Measurements from ENCODE around the gene RGS3.

GRCh38 chr9:113606510-113606909, 143.0 kb downstream of the RGS3 start:
- no peak for TF ChIP-seq POLR2A (IDR thresholded peaks at IDR 0.05)
- TF ChIP-seq, protein P1, sequence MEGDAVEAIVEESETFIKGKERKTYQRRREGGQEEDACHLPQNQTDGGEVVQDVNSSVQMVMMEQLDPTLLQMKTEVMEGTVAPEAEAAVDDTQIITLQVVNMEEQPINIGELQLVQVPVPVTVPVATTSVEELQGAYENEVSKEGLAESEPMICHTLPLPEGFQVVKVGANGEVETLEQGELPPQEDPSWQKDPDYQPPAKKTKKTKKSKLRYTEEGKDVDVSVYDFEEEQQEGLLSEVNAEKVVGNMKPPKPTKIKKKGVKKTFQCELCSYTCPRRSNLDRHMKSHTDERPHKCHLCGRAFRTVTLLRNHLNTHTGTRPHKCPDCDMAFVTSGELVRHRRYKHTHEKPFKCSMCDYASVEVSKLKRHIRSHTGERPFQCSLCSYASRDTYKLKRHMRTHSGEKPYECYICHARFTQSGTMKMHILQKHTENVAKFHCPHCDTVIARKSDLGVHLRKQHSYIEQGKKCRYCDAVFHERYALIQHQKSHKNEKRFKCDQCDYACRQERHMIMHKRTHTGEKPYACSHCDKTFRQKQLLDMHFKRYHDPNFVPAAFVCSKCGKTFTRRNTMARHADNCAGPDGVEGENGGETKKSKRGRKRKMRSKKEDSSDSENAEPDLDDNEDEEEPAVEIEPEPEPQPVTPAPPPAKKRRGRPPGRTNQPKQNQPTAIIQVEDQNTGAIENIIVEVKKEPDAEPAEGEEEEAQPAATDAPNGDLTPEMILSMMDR (IDR thresholded peaks at IDR 0.05) = no peak

Measured in sigmoid colon (tissue), 3 donors.